Adrenal gland (tissue), 12 donors: ENCODE data around the gene CCDC138. TPM values are rescaled to one million over a fixed set of nuclear protein-coding genes. Genes with fewer than 3 reads are reported as not detected.

Source experiments
- DNase-seq, 7 donors: peaks; one replicate each; pipeline ENCODE4 v3.0.0-alpha.2; 2019 to 2020
- H3K27ac ChIP-seq, 5 donors: fragments of 200-600 bp; sonication (generic) in 4 of 5; 1 replicate in 3 of 5; 2 replicates in 2 of 5; pipeline versions ENCODE4 v1.5.1 to v1.8.0; 2016 to 2020; ENCODE audit warnings: mild to moderate bottlenecking in 1 of 5
- H3K27me3 ChIP-seq: fragments of 200-600 bp; 2 replicates; pipeline ENCODE4 v1.8.0; 2021
- H3K36me3 ChIP-seq, 2 donors: fragments of 200-600 bp; replicated peaks in 1 of 2; 1 replicate in 1 of 2; 2 replicates in 1 of 2; pipeline versions ENCODE4 v1.5.1 to v1.8.0; 2018 to 2022
- H3K4me1 ChIP-seq, 2 donors: fragments of 200-600 bp; replicated peaks in 1 of 2; 1 replicate in 1 of 2; 2 replicates in 1 of 2; pipeline versions ENCODE4 v1.5.1 to v1.8.0; 2018 to 2021
- H3K4me3 ChIP-seq, 4 donors: fragments of 200-600 bp; sonication (generic) in 3 of 4; one replicate each; pipeline ENCODE4 v1.5.1; 2016 to 2018
- H3K9me3 ChIP-seq, 3 donors: fragments of 200-600 bp; sonication (generic) in 1 of 3; replicated peaks in 1 of 3; 1 replicate in 2 of 3; 2 replicates in 1 of 3; pipeline versions ENCODE4 v1.5.1 to v1.8.0; 2016 to 2021
- CTCF ChIP-seq, 6 experiments: fragments of 450-650 bp in 4 of 6; fragments of 200-600 bp in 2 of 6; sonication (generic) in 1 of 6; IDR thresholded peaks; 1 replicate in 5 of 6; 2 replicates in 1 of 6; pipeline versions ENCODE4 v1.5.1 to v1.8.0; 2016 to 2021; ENCODE audit warnings: antibody characterized with exemption in 6 of 6, mild to moderate bottlenecking in 2 of 6, moderate library complexity in 1 of 6
- POLR2A ChIP-seq, 2 donors: fragments of 450-650 bp; IDR thresholded peaks; one replicate each; pipeline ENCODE4 v1.6.1; 2017; ENCODE audit warnings: antibody characterized with exemption in 2 of 2, mild to moderate bottlenecking in 2 of 2, moderate library complexity in 1 of 2
- whole genome bisulfite sequencing, 4 donors: extraction: QIAGEN DNeasy Blood & Tissue Kit in 2 of 4; methylation state at CpG; one replicate each; pipeline versions ENCODE4 v1.1.5 to v1.1.7; 2013 to 2017; 5-methylcytosine and 5-hydroxymethylcytosine counted together
- intact Hi-C, 2 donors: fragments of 100-400 bp; cut with DNase I; formaldehyde crosslinking; loops; one replicate each; pipeline versions ENCODE4 v1.14.1 to v1.15.0; 2022 to 2023
- polyA plus RNA-seq, 3 donors: library from polyadenylated mRNA; stranded (reverse); fragments of 200-250 nt in 2 of 3; fragments of 350-450 nt in 1 of 3; fragmentation: Illumina TruSeq in 1 of 3; extraction: RNeasy Lipid Tissue Mini Kit (QIAGEN cat#74804) in 1 of 3; gene quantifications; one replicate each; pipeline ENCODE4 v1.2.3, GENCODE V29; 2013 to 2014
- total RNA-seq, 9 donors: library from RNA; depleted of rRNA in 4 of 9; stranded (reverse); fragments of >200 nt in 4 of 9; fragments of 120-200 nt in 1 of 9; fragmentation: NEBNext Ultra II Directional in 1 of 9; extraction: Animal tissue kit (Norgen Biotek cat#: 25700) in 1 of 9; gene quantifications; one replicate each; pipeline versions ENCODE4 v1.1.0 to v1.2.4, GENCODE V29; 2013 to 2023
- donor health status: healthy with polysubstance abuse.
- donor health status: Bipolar disorder and iron deficiency.
- donor health status: DM: yes; HTN: yes; CAD: no.
- donor health status: DM: no; HTN: no; CAD: no.
- donor health status: DM: no; HTN: no; CAD: no.
- donor health status: DM: yes; HTN: yes; CAD: no.

CCDC138 gene
- total and polyA plus RNA-seq, 12 donors: 1.0 to 8.0 (median 2.1) TPM

DNA sequence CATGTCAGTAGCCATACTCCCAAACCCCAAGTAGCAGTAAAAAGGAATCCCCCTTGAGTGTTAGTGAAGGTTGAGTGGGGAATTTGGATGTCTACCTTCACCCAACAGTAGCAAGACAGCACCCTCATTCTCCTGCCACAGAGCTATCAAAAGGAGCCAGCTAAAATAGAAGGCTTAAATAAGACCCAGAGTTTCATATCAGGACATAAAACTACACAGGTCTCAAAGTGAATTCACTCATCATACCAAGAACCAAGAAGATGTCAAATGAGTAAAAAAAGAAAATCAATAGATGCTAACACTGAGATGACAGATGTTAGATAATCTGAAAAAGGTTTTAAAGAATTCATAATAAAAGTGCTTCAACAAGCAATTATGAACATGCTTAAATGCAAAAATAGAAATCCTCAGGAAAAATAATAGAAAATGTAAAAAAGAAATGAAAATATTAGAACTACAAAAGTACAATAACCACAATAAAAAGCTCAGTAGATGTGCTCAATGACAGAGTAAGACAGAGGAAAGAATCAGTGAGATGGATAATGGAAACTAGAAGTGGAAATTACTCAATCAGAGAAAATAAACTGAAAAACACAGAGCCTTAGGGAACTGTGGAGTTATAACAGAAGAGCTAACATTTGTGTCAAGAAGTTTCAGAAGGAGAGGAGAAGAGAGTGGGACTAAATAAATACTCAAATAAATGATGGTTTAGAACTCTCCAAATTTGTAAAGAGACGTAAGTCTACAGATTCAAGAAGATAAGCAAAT, 111.9 kb downstream of the CCDC138 start:
- no peaks in the 10 kb centered on the region for H3K4me1 ChIP-seq
- no peaks in the 10 kb centered on the region for H3K9me3 ChIP-seq
- H3K27ac ChIP-seq: no peak overlapping the region
- WGBS, 4 donors: 64 to 82% (median 74%) methylated on average over 1 of the region's 1 CpG
- no peak overlapping the region for H3K4me3 ChIP-seq
- TF ChIP-seq POLR2A (IDR thresholded peaks at IDR 0.05): no peak
- TF ChIP-seq CTCF (IDR thresholded peaks at IDR 0.05): no peak
- no peak for DNase-seq
- H3K27me3 ChIP-seq: no peaks in the 10 kb centered on the region
- intact Hi-C loops: no loop called here
- H3K36me3 ChIP-seq: no peaks in the 10 kb centered on the region

DNA sequence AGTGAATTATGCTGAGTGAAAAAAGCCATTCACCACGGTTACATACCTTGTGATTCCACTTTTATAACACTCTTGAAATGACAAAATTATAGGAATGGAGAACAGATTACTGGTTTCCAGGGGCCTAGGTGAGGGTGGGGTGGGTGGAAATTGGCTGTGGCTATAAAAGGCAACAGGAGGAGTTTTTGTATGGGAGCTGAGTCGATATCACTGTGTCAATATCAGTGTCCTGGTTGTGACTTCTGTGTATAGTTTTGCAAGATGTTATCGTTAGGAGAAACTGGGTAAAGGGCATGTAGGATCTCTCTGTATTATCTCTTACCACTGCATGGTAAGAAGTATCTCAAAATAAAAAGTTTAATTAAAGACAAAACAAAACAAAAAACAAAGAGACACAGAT, 118.1 kb downstream of the CCDC138 start:
- Histone ChIP-seq H3K36me3 (no peaks in the 10 kb centered on the region), H3K4me3 (no peak overlapping the region), H3K27ac (no peak overlapping the region), H3K4me1 (no peaks in the 10 kb centered on the region), H3K27me3 (no peaks in the 10 kb centered on the region), H3K9me3 (no peaks in the 10 kb centered on the region)
- 64 to 79% (median 74%) methylated on average over 3 of the region's 3 CpGs for WGBS, 4 donors
- no peak for TF ChIP-seq CTCF (IDR thresholded peaks at IDR 0.05)
- no peak for TF ChIP-seq POLR2A (IDR thresholded peaks at IDR 0.05)
- intact Hi-C loops: no loop called here
- no peak for DNase-seq

- WGBS, 4 donors: 55 to 78% (median 58%) methylated on average over 1 to 3 of the region's 3 CpGs
- Histone ChIP-seq H3K9me3 (no peaks in the 10 kb centered on the region), H3K4me3 (no peak overlapping the region), H3K27me3 (no peaks in the 10 kb centered on the region), H3K4me1 (no peaks in the 10 kb centered on the region), H3K36me3 (no peaks in the 10 kb centered on the region), H3K27ac (no peak overlapping the region)
- no peak for DNase-seq
- intact Hi-C loops: no loop called here
- TF ChIP-seq CTCF (IDR thresholded peaks at IDR 0.05) (no peak), POLR2A (IDR thresholded peaks at IDR 0.05) (no peak)
Observed at GRCh38 chr2:108905176-108905575, 118.6 kb downstream of the CCDC138 start.

- no peak for DNase-seq
Observed at GRCh38 chr2:108905906-108906305, 119.3 kb downstream of the CCDC138 start.

More at GRCh38 chr2:108905906-108906305, 119.3 kb downstream of the CCDC138 start:
- H3K27me3 ChIP-seq: no peaks in the 10 kb centered on the region
- TF ChIP-seq CTCF (IDR thresholded peaks at IDR 0.05) (no peak), POLR2A (IDR thresholded peaks at IDR 0.05) (no peak)
- H3K9me3 ChIP-seq: no peaks in the 10 kb centered on the region
- H3K4me1 ChIP-seq: no peaks in the 10 kb centered on the region
- no peaks in the 10 kb centered on the region for H3K36me3 ChIP-seq
- WGBS, 4 donors: 83 to 86% (median 85%) methylated on average over 12 to 13 of the region's 13 CpGs
- no peak overlapping the region for H3K27ac ChIP-seq
- intact Hi-C loops: no loop called here
- no peak overlapping the region for H3K4me3 ChIP-seq
